Endothelial cell of umbilical vein (primary cell): ENCODE results near the gene CNTN1. TPM values are rescaled to one million over a fixed set of nuclear protein-coding genes. Genes with fewer than 3 reads are reported as not detected.

Experiments
- BruUV-seq: library from RNA; stranded (reverse); fragments of 400-500 nt; replicated peaks from 2 replicates; lab custom pipeline; 2021; lab: Mats Ljungman, UMichigan
- CTCF ChIA-PET: fragments of 300-600, 350-600 bp; sonication (Branson Sonifier 250); formaldehyde crosslinking; loops from one replicate; lab custom pipeline; 2021; ENCODE audit warnings: antibody characterized with exemption, inconsistent platforms; lab: Charles Lee
- POLR2A ChIA-PET: fragments of 300-600, 350-600 bp; sonication (Branson Sonifier 250); formaldehyde crosslinking; loops from one replicate; lab custom pipeline; 2021; ENCODE audit warnings: antibody characterized with exemption, inconsistent platforms; lab: Charles Lee
- DNase-seq: peaks from one replicate; pipeline ENCODE4 v3.0.0-alpha.2; 2011; ENCODE audit warnings: low read depth, low spot score
- FAIRE-seq: peaks from 2 replicates; lab custom pipeline; 2011; peaks lifted over from hg19 to GRCh38; lab: Jason Lieb, UNC
- H2AFZ ChIP-seq: 2 replicates; pipeline ENCODE4 v1.6.0; 2012; ENCODE audit warnings: low read depth, low read length, control low read depth, inconsistent platforms
- H3K27ac ChIP-seq: 2 replicates; pipeline ENCODE4 v1.5.1; 2011; ENCODE audit warnings: low read depth, mild to moderate bottlenecking, control low read depth, low read length, moderate library complexity; ENCODE audit not compliant: insufficient read depth
- H3K27me3 ChIP-seq, 2 experiments: 2 replicates each; pipeline versions ENCODE4 v1.6.0 to v1.6.1; 2011; ENCODE audit warnings: low read length in 2 of 2, mixed read lengths in 1 of 2; ENCODE audit not compliant: control insufficient read depth in 2 of 2, insufficient read depth in 2 of 2
- H3K36me3 ChIP-seq, 2 experiments: 2 replicates in 1 of 2; 3 replicates in 1 of 2; pipeline ENCODE4 v1.5.1; 2011; ENCODE audit warnings: low read length in 2 of 2, mild to moderate bottlenecking in 1 of 2, moderate library complexity in 1 of 2; ENCODE audit not compliant: control insufficient read depth in 2 of 2, insufficient read depth in 2 of 2; ENCODE audit errors: extremely low read depth in 1 of 2
- H3K4me1 ChIP-seq: 3 replicates; pipeline ENCODE4 v1.5.1; 2011; ENCODE audit warnings: mild to moderate bottlenecking, low read length; ENCODE audit not compliant: control insufficient read depth, insufficient read depth; ENCODE audit errors: extremely low read depth
- H3K4me2 ChIP-seq: 2 replicates; pipeline ENCODE4 v1.6.1; 2011; ENCODE audit warnings: low read length, control low read depth, mixed read lengths; ENCODE audit not compliant: insufficient read depth
- H3K4me3 ChIP-seq, 3 experiments: fragments of 200-600 bp in 1 of 3; sonication (generic), shearing (Covaris generic) in 1 of 3; replicated peaks in 1 of 3; 2 replicates each; pipeline ENCODE4 v1.5.1; 2011 to 2016; ENCODE audit warnings: control low read depth in 3 of 3, low read length in 3 of 3, mild to moderate bottlenecking in 2 of 3, inconsistent platforms in 1 of 3, low read depth in 1 of 3, moderate library complexity in 1 of 3; ENCODE audit not compliant: insufficient read depth in 1 of 3
- H3K79me2 ChIP-seq: 2 replicates; pipeline ENCODE4 v1.6.0; 2012; ENCODE audit warnings: low read length, inconsistent platforms; ENCODE audit not compliant: control insufficient read depth, insufficient read depth
- H3K9ac ChIP-seq: replicated peaks from 2 replicates; pipeline ENCODE3; 2011; ENCODE audit warnings: low read length, control low read depth; ENCODE audit not compliant: insufficient read depth; ENCODE audit errors: extremely low read depth
- H3K9me1 ChIP-seq: replicated peaks from 3 replicates; pipeline ENCODE4 v1.6.0; 2011; ENCODE audit warnings: mild to moderate bottlenecking, low read length; ENCODE audit not compliant: control insufficient read depth, insufficient read depth; ENCODE audit errors: extremely low read depth
- H3K9me3 ChIP-seq: replicated peaks from 2 replicates; pipeline ENCODE4 v1.5.1; 2012; ENCODE audit warnings: low read length, inconsistent platforms; ENCODE audit not compliant: control insufficient read depth, insufficient read depth
- H4K20me1 ChIP-seq: replicated peaks from 2 replicates; pipeline ENCODE3; 2011; ENCODE audit warnings: mild to moderate bottlenecking, low read length; ENCODE audit not compliant: control insufficient read depth, insufficient read depth; ENCODE audit errors: extremely low read depth
- EZH2 ChIP-seq: IDR thresholded peaks from 2 replicates; pipeline ENCODE4 v1.6.1; 2012; ENCODE audit warnings: borderline replicate concordance, low read depth, mild to moderate bottlenecking, moderate library complexity, low read length, inconsistent platforms; ENCODE audit not compliant: severe bottlenecking
- FOS ChIP-seq: IDR thresholded peaks from 2 replicates; pipeline ENCODE4 v1.6.1; 2011; ENCODE audit warnings: mild to moderate bottlenecking, low read length, moderate library complexity, borderline replicate concordance; ENCODE audit not compliant: insufficient read depth
- GATA2 ChIP-seq: IDR thresholded peaks from 2 replicates; pipeline ENCODE4 v1.7.0; 2011; ENCODE audit warnings: low read depth, mild to moderate bottlenecking, moderate library complexity, mixed read lengths, low read length; ENCODE audit not compliant: insufficient read length, insufficient read depth
- JUN ChIP-seq: IDR thresholded peaks from 2 replicates; pipeline ENCODE4 v1.6.1; 2011; ENCODE audit warnings: borderline replicate concordance, low read depth; ENCODE audit not compliant: insufficient read length, insufficient read depth
- MYC ChIP-seq: IDR thresholded peaks from one replicate; pipeline ENCODE4 v1.6.1; 2011; ENCODE audit warnings: mild to moderate bottlenecking, low read depth, low read length
- POLR2A ChIP-seq: IDR thresholded peaks from 2 replicates; pipeline ENCODE4 v1.6.1; 2012; ENCODE audit warnings: low read depth, mild to moderate bottlenecking, control low read depth, low read length
- POLR2AphosphoS5 ChIP-seq: IDR thresholded peaks from 2 replicates; pipeline ENCODE4 v1.6.1; 2012; ENCODE audit warnings: low read depth, mild to moderate bottlenecking, control low read depth, low read length, moderate library complexity; ENCODE audit not compliant: insufficient read depth
- dilution Hi-C: fragments of 300-500 bp; cut with MboI; formaldehyde crosslinking; loops from one replicate; pipeline ENCODE4 v1.15.0; 2019; ENCODE audit warnings: low sequenced_read_pairs; ENCODE audit not compliant: extremely low pct_ligation_motif_present
- intact Hi-C: fragments of 100-400 bp; cut with micrococcal nuclease; formaldehyde crosslinking; loops from one replicate; pipeline ENCODE4 v1.10.0; 2022
- polyA plus RNA-seq, 4 experiments: library from polyadenylated mRNA; depleted of rRNA in 3 of 4; stranded (reverse) in 3 of 4; unstranded in 1 of 4; fragments of >200 nt; gene quantifications; 2 replicates each; pipeline versions ENCODE4 v1.2.1 to v1.2.3, GENCODE V29; 2011 to 2012; ENCODE audit warnings: missing spikeins in 1 of 4
- total RNA-seq: library from RNA; stranded (reverse); gene quantifications from 2 replicates; pipeline ENCODE4 v1.2.3, GENCODE V29; 2021
- TF ChIP-seq, protein P1 (sequence below), 2 donors: IDR thresholded peaks; 1 replicate in 1 of 2; 2 replicates in 1 of 2; pipeline ENCODE4 v1.5.1; 2011; ENCODE audit warnings: low read length in 2 of 2, mild to moderate bottlenecking in 2 of 2, moderate library complexity in 2 of 2, control low read depth in 1 of 2, inconsistent platforms in 1 of 2, low read depth in 1 of 2; ENCODE audit not compliant: insufficient read depth in 1 of 2; ENCODE audit errors: extremely low read depth in 1 of 2
- TF ChIP-seq, protein P2 (sequence below): IDR thresholded peaks from 2 replicates; pipeline ENCODE4 v1.6.1; 2011; ENCODE audit not compliant: insufficient read depth, insufficient read length

Gene CNTN1
- total and polyA plus RNA-seq, 2 donors (not counting 3 experiments of a cell fraction or from before 2014, with no cell fraction given): 0.07 TPM; not detected in 1

DNA sequence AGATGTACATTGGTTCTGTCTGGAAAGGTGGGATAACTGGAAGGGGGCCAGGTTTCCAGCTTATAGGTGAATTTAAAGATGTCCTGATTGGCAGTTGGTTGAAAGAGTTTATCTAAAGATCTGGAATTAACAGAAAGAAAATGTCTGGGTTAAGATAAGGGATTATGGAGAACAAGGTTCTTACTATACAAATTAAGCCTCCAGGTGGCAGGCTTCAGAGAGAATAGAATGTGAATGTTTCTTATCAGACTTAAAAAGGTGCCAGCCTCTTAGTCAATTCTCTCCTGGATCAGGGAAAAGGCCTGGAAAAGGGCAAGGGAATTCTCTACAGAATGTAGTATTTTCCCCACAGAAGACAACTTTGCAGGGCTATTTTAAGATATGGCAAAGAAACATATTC is 53.1 kb downstream of the CNTN1 start:
- intact Hi-C loops: no loop called here
- Histone ChIP-seq H3K4me3 (no peak overlapping the region), H4K20me1 (no peaks in the 10 kb centered on the region), H3K36me3 (no peaks in the 10 kb centered on the region), H3K79me2 (no peaks in the 10 kb centered on the region), H3K4me1 (no peaks in the 10 kb centered on the region), H3K9me1 (no peaks in the 10 kb centered on the region), H3K4me2 (no peak overlapping the region), H3K27ac (no peak overlapping the region), H3K27me3 (no peaks in the 10 kb centered on the region), H3K9me3 (no peaks in the 10 kb centered on the region), H2AFZ (no peak overlapping the region), H3K9ac (no peak overlapping the region)
- FAIRE-seq: no peak
- TF ChIP-seq POLR2AphosphoS5: no peak
- DNase-seq: no peak
- ChIA-PET POLR2A (no interaction called here), CTCF (no interaction called here)
- dilution Hi-C loops: no loop called here
- no TSS peak for BruUV-seq

DNA sequence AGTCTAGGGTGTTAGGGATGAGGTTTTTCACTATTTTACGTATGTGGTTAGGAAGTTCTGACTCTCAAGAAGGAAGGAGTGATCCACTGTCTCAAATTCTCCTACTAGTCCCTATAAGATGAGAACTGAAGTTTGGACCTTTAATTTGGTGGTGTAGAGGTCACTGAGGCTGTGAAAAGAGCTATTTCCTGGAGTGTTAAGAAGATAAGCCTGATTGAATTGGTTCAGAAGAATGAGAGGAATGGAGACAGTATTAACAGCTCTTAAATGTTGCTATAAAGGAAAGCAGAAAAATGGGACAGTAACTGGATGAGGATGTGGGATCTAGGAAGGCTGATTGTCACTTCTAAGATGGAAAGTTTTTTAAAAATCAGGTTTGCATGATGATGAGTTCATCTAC is 57.6 kb downstream of the CNTN1 start:
- H4K20me1 ChIP-seq: no peaks in the 10 kb centered on the region
- no peaks in the 10 kb centered on the region for H3K9me3 ChIP-seq
- FAIRE-seq (no peak), DNase-seq (no peak)
- CTCF ChIA-PET: no interaction called here
- H3K27me3 ChIP-seq: no peaks in the 10 kb centered on the region
- TF ChIP-seq GATA2: no peak
- TF ChIP-seq, protein P1, sequence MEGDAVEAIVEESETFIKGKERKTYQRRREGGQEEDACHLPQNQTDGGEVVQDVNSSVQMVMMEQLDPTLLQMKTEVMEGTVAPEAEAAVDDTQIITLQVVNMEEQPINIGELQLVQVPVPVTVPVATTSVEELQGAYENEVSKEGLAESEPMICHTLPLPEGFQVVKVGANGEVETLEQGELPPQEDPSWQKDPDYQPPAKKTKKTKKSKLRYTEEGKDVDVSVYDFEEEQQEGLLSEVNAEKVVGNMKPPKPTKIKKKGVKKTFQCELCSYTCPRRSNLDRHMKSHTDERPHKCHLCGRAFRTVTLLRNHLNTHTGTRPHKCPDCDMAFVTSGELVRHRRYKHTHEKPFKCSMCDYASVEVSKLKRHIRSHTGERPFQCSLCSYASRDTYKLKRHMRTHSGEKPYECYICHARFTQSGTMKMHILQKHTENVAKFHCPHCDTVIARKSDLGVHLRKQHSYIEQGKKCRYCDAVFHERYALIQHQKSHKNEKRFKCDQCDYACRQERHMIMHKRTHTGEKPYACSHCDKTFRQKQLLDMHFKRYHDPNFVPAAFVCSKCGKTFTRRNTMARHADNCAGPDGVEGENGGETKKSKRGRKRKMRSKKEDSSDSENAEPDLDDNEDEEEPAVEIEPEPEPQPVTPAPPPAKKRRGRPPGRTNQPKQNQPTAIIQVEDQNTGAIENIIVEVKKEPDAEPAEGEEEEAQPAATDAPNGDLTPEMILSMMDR (IDR thresholded peaks at IDR 0.05; ENCODE audit: extremely low read depth in 1 of 2, insufficient read depth in 1 of 2, low read depth in 1 of 2, low read length in 2 of 2): no peak
- no peak for TF ChIP-seq FOS
- no peak for TF ChIP-seq POLR2A
- TF ChIP-seq JUN: no peak
- no peak for TF ChIP-seq POLR2AphosphoS5
- TF ChIP-seq MYC: no peak
- TF ChIP-seq, protein P2, sequence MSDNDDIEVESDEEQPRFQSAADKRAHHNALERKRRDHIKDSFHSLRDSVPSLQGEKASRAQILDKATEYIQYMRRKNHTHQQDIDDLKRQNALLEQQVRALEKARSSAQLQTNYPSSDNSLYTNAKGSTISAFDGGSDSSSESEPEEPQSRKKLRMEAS: no peak
- no peak for TF ChIP-seq EZH2
- no peak overlapping the region for H2AFZ ChIP-seq
- no peak overlapping the region for H3K4me3 ChIP-seq
- intact Hi-C loops (no loop called here), dilution Hi-C loops (no loop called here)
- POLR2A ChIA-PET: no interaction called here
- no TSS peak for BruUV-seq
- no peak overlapping the region for H3K27ac ChIP-seq
- H3K36me3 ChIP-seq: no peaks in the 10 kb centered on the region
- H3K79me2 ChIP-seq: no peaks in the 10 kb centered on the region
- no peaks in the 10 kb centered on the region for H3K4me1 ChIP-seq
- H3K9me1 ChIP-seq: no peaks in the 10 kb centered on the region
- H3K9ac ChIP-seq: no peak overlapping the region
- H3K4me2 ChIP-seq: no peak overlapping the region
